ENCODE data around the gene MTOR. TPM values are rescaled to one million over a fixed set of nuclear protein-coding genes. Genes with fewer than 3 reads are reported as not detected.

The MTOR gene
- total and polyA plus RNA-seq, 5 donors: 19.2 to 35.5 (median 28.5) TPM

DNA sequence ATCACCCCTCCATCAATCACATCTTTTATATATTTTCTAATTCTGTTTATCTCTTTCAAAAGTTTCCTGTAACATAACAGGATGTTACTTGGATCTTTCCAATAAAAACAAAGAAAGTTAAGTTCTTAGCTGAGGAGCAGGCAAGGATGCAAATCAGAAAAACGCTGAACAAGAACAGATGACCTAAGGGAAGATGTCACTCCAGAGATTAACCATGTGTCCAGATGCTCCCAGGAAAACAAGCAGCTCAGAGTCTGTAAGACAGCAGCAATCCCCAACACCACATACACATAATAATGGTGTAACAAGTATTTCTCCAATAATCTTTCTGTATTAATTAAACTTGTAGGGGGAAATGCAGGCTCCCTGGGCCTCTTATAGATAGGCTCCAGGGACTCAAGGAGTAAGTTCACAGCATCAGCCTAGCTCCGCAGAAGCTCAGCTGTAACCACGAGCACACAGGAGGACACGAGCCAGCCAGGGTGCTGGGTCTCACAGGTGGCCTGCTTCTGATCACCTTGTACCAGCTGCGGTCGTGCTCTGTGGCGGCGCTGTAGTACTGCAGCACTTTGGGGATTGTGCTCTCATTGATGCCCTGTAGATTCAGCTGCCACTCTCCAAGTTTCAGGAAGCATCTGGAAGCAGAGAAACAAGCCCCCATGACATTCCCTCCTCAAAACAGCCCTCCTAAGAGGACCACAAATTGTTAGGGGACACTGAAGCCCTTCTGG lies 129.6 kb downstream of the MTOR start:
- Histone ChIP-seq H3K4me1 (ENCODE audit: control insufficient read depth, insufficient read depth, low read length) (peaks cover 5% of the 10 kb centered on the region), H3K27me3 (ENCODE audit: control insufficient read depth, insufficient read depth) (no peaks in the 10 kb centered on the region), H3K27ac (ENCODE audit: low read length) (no peak overlapping the region), H3K4me3 (ENCODE audit: low read length) (no peak overlapping the region), H3K9me3 (ENCODE audit: control insufficient read depth, low read length) (no peaks in the 10 kb centered on the region)
- intact Hi-C loops (cut with DNase I): loop anchor here in 1 of 4 donors (10.0 kb wide), 1 partner anchor 122 kb away; no protein-coding TSS in a partner anchor
- ATAC-seq: no peak
- no peak for DNase-seq
- WGBS: 83% methylated on average over 8 of the region's 8 CpGs

DNA sequence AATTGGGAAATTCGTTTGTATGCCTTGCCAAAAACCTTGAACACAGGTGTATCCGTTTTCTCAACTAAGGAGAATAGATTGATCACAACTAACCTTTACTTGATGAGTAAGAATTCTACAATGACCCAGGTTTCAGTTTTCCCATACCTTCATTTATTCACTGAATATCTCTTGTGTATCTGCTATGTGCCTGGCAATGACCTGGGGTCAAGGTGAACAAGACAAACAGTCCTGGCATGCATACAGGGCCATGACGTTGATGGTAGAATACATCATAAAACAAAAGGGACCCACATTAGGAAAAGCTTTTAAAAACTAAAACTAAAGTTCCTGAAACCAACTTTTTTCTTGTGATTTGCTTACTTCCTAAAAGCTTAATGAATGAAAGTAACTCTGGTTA lies 130.5 kb downstream of the MTOR start:
- Histone ChIP-seq H3K9me3 (ENCODE audit: control insufficient read depth, low read length) (no peaks in the 10 kb centered on the region), H3K27me3 (ENCODE audit: control insufficient read depth, insufficient read depth) (no peaks in the 10 kb centered on the region), H3K27ac (ENCODE audit: low read length) (no peak overlapping the region), H3K4me3 (ENCODE audit: low read length) (no peak overlapping the region), H3K4me1 (ENCODE audit: control insufficient read depth, insufficient read depth, low read length) (peaks cover 5% of the 10 kb centered on the region)
- ATAC-seq (no peak), DNase-seq (no peak)
- 72% methylated on average over 3 of the region's 3 CpGs for WGBS
- intact Hi-C loops (cut with DNase I): loop anchor here in 1 of 4 donors (10.0 kb wide), 1 partner anchor 123 kb away; no protein-coding TSS in a partner anchor

DNA sequence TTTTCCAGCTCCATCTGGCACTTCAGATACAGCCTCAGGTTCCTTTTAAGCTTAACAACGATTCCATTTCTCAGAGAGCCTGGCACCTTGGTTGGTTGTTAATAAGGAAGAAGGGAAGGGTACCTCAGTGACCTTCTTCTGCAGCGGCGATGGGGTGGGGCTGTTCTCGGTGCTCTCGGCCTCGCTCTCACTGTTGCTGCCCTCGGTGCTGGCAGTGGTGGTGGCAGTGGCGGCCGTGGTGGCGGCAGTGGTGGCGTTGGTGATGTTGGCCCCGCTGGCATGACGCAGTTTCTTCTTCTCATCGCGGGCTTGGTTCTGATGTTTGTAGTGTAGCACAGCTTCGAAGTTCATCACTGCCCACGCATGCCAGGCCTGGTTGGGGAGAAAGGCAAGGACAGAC lies 131.9 kb downstream of the MTOR start:
- intact Hi-C loops (cut with DNase I): loop anchor here in 1 of 4 donors (10.0 kb wide), 1 partner anchor 124 kb away; no protein-coding TSS in a partner anchor
- 96% methylated on average over 17 of the region's 17 CpGs for WGBS
- no peak overlapping the region for H3K27ac ChIP-seq (ENCODE audit: low read length)
- ATAC-seq (no peak), DNase-seq (no peak)
- no peaks in the 10 kb centered on the region for H3K27me3 ChIP-seq (ENCODE audit: control insufficient read depth, insufficient read depth)
- no peak overlapping the region for H3K4me3 ChIP-seq (ENCODE audit: low read length)
- no peaks in the 10 kb centered on the region for H3K9me3 ChIP-seq (ENCODE audit: control insufficient read depth, low read length)
- H3K4me1 ChIP-seq (ENCODE audit: control insufficient read depth, insufficient read depth, low read length): peaks cover 5% of the 10 kb centered on the region

DNA sequence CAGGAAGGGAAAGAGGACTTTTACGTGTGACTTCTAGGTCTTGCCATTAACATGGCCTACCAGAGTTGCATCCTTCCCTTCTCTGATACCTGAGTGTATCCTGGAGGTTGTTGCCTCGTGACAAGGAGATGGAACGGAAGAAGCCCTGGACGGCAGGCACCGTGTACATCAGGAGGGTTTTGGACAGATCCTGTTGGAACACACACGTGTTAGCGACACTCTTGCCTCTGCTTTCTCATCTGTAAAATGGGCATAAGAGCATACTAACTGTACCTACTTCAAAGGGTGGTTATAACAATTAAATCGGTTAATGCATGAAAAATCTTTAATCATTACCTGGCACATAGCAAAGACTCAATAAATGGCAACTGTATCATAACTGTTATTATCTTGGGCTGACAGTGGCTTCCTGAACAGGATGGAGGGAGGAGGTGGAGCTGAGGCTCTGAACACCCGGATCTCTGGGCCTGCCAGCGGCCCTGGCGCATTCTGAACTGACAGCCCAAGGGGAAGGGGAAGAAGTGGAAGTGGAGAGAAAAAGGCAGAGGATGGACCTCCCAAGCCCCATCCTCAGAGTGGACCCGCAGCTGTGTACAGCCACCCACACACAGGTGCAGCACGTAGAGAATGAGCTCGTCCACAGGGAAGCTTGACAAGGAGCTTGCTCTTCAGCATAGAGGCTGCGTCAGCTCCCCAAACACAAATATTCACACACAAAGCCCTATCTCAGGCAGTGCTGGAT lies 132.5 kb downstream of the MTOR start:
- DNase-seq (no peak), ATAC-seq (no peak)
- intact Hi-C loops (cut with DNase I): loop anchor here in 1 of 4 donors (10.0 kb wide), 1 partner anchor 125 kb away; no protein-coding TSS in a partner anchor
- Histone ChIP-seq H3K9me3 (ENCODE audit: control insufficient read depth, low read length) (no peaks in the 10 kb centered on the region), H3K27me3 (ENCODE audit: control insufficient read depth, insufficient read depth) (no peaks in the 10 kb centered on the region), H3K4me1 (ENCODE audit: control insufficient read depth, insufficient read depth, low read length) (peaks cover 5% of the 10 kb centered on the region), H3K27ac (ENCODE audit: low read length) (no peak overlapping the region), H3K4me3 (ENCODE audit: low read length) (no peak overlapping the region)
- WGBS: 88% methylated on average over 15 of the region's 15 CpGs

DNA sequence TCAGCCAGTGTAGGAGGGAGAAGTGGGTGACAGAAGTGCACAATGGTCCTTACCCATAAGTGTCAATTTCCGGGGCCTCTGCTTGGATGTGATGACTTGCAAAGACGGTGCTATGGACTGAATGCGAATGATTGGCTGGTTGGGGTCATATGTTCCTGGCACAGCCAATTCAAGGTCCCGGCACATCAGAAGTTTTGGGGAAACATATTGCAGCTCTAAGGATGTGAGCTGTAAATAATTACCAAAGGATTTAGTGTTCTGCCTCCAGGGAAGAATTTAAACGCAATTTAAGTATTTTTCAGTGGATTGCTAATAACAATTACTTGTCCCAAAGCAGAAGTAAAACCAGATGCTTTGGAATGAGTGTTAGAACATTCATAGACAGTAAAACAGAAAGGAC lies 135.8 kb downstream of the MTOR start:
- Histone ChIP-seq H3K4me1 (ENCODE audit: control insufficient read depth, insufficient read depth, low read length) (no peaks in the 10 kb centered on the region), H3K27me3 (ENCODE audit: control insufficient read depth, insufficient read depth) (no peaks in the 10 kb centered on the region), H3K4me3 (ENCODE audit: low read length) (no peak overlapping the region), H3K9me3 (ENCODE audit: control insufficient read depth, low read length) (no peaks in the 10 kb centered on the region), H3K27ac (ENCODE audit: low read length) (no peak overlapping the region)
- ATAC-seq (no peak), DNase-seq (no peak)
- 79% methylated on average over 5 of the region's 5 CpGs for WGBS
- intact Hi-C loops (cut with DNase I): no loop called here

DNA sequence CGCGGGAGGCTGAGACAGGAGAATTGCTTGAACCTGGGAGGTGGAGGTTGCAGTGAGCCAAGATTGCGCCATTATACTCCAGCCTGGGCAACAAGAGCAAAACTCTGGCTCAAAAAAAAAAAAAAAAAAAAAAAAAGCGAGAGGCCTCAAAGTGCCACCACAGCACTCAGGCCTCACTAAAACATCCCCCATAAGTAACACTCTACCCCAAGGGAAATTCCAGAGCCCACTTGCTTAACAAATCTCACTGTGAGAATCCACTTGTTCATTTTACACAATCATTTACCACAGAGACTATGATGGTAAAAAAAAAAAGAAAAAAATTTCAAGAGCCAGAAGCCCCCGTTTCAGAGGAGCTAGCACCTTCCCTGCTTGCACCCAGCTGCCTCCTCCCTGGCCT lies 136.4 kb downstream of the MTOR start:
- Histone ChIP-seq H3K4me1 (ENCODE audit: control insufficient read depth, insufficient read depth, low read length) (no peaks in the 10 kb centered on the region), H3K9me3 (ENCODE audit: control insufficient read depth, low read length) (no peaks in the 10 kb centered on the region), H3K27ac (ENCODE audit: low read length) (no peak overlapping the region), H3K27me3 (ENCODE audit: control insufficient read depth, insufficient read depth) (no peaks in the 10 kb centered on the region), H3K4me3 (ENCODE audit: low read length) (no peak overlapping the region)
- intact Hi-C loops (cut with DNase I): no loop called here
- DNase-seq: no peak
- 96% methylated on average over 5 of the region's 5 CpGs for WGBS
- ATAC-seq: no peak

DNA sequence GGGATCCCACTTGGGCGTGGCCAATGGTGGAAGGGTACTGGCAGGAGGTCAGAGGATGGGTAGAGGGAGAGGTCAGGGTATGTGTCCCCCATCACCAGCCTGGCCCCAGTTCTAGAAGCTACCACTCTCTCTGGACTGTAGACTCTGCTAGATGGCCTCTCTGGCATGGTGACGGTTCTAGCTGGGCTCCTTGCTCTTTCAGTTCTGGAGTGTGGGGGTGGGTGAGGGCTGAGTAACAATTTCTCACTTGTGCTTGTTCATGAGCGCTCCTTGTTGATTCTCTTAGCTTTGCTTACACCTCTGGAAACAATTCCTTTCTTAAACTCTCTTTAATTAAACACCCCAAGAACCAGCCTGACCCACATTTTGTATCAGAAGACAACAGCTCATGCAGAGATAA lies 137.4 kb downstream of the MTOR start:
- Histone ChIP-seq H3K4me3 (ENCODE audit: low read length) (no peak overlapping the region), H3K27ac (ENCODE audit: low read length) (no peak overlapping the region), H3K4me1 (ENCODE audit: control insufficient read depth, insufficient read depth, low read length) (no peaks in the 10 kb centered on the region), H3K9me3 (ENCODE audit: control insufficient read depth, low read length) (no peaks in the 10 kb centered on the region), H3K27me3 (ENCODE audit: control insufficient read depth, insufficient read depth) (no peaks in the 10 kb centered on the region)
- ATAC-seq: no peak
- DNase-seq: no peak
- intact Hi-C loops (cut with DNase I): no loop called here
- 96% methylated on average over 3 of the region's 3 CpGs for WGBS

DNA sequence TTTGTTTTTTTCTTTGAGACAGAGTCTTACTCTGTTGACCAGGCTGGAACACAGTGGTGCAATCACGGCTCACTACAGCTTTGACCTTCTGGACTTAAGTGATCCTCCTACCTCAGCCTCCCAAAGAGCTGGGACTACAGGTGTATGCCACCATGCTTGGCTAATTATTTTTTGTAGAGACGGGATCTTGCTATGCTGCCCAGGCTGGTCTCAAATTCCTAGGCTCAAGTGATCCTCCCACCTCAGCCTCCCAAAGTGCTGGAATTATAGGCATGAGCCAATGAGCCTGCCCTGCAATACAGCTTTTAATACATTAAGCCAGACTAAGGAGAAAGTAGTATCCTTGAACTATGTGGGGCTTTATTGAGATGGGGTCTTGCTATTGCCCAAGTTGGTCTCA lies 146.0 kb downstream of the MTOR start:
- H3K9me3 ChIP-seq (ENCODE audit: control insufficient read depth, low read length): no peaks in the 10 kb centered on the region
- no peaks in the 10 kb centered on the region for H3K4me1 ChIP-seq (ENCODE audit: control insufficient read depth, insufficient read depth, low read length)
- DNase-seq: no peak
- intact Hi-C loops (cut with DNase I): no loop called here
- 97% methylated on average over 2 of the region's 2 CpGs for WGBS
- ATAC-seq: no peak
- H3K27me3 ChIP-seq (ENCODE audit: control insufficient read depth, insufficient read depth): no peaks in the 10 kb centered on the region
- no peak overlapping the region for H3K4me3 ChIP-seq (ENCODE audit: low read length)
- H3K27ac ChIP-seq (ENCODE audit: low read length): no peak overlapping the region

DNA sequence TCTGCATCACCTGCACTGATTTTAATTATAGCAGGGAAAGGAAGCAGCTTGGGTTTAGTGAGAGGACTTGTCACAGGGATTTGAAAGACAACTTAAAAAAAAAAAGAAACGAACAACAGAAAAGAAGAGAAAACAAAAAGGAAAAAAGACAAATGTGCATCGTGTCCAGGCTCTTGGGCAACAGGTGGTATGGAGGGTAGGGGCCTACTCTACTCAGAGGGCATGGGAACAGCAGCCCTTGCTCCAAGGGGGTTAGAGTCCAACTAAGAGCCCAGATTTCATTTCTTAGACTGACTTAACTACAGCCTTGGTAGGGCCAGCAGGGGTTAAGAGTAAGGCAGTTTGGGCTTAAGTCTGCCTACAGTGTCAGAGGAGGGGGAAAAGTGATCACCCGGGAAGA lies 147.4 kb downstream of the MTOR start:
- intact Hi-C loops (cut with DNase I): no loop called here
- Histone ChIP-seq H3K27me3 (ENCODE audit: control insufficient read depth, insufficient read depth) (no peaks in the 10 kb centered on the region), H3K4me1 (ENCODE audit: control insufficient read depth, insufficient read depth, low read length) (no peaks in the 10 kb centered on the region), H3K9me3 (ENCODE audit: control insufficient read depth, low read length) (no peaks in the 10 kb centered on the region), H3K27ac (ENCODE audit: low read length) (no peak overlapping the region), H3K4me3 (ENCODE audit: low read length) (no peak overlapping the region)
- 82% methylated on average over 3 of the region's 3 CpGs for WGBS
- no peak for ATAC-seq
- no peak for DNase-seq

DNA sequence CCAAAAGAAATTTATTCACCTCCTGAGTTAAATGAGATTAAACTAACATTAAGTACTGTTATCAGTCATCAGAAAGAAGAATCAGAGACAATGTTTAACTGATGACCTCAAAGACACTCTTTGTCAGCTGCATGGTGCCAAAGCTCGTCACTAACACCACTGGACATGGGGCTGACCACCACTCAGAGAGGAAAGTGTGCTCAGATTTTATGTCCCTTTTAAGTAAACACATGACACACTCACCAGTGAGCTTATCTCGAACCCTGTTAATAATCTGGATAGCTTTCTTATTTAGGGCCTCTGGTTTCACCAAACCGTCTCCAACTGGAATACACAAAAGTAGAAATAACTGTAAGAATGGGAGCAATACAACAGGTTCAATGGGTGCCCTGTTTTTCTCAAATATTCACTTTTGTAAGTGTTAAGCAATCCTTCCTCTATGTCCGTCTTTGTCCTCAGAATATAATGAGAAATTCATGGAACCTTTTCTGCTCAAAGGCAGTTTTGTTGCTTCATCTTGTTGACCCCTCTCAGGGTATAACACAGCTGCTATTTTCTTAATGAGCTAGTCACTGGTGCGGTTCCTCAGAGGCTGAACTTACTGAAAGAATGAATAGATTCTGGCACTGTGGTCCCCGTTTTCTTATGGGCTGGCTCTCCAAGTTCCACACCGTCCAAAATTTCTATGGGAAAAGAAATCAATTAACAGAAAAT lies 153.1 kb downstream of the MTOR start:
- no peaks in the 10 kb centered on the region for H3K27me3 ChIP-seq (ENCODE audit: control insufficient read depth, insufficient read depth)
- H3K9me3 ChIP-seq (ENCODE audit: control insufficient read depth, low read length): no peaks in the 10 kb centered on the region
- H3K4me3 ChIP-seq (ENCODE audit: low read length): no peak overlapping the region
- ATAC-seq (no peak), DNase-seq (no peak)
- no peak overlapping the region for H3K27ac ChIP-seq (ENCODE audit: low read length)
- intact Hi-C loops (cut with DNase I): no loop called here
- H3K4me1 ChIP-seq (ENCODE audit: control insufficient read depth, insufficient read depth, low read length): no peaks in the 10 kb centered on the region
- WGBS: 71% methylated on average over 7 of the region's 7 CpGs

DNA sequence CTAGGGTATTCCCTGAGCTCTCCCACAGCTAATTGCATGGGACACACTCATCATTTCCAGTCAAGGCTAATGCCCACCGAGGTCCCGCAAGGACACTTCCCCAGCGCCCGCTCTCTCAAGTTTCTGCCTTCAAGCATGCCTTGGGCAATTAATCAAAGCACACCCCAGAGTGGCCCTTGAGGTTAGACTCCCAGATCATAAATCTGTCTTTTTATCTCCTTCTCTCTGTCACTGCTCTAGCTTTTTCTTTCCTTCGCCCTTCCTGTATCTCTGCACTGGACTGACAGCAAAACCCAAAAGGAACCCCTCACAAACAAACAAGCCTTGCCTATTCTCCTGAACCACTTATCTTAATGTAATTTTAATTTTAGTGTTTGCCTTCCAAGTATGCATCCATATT lies 154.8 kb downstream of the MTOR start:
- no peaks in the 10 kb centered on the region for H3K27me3 ChIP-seq (ENCODE audit: control insufficient read depth, insufficient read depth)
- H3K9me3 ChIP-seq (ENCODE audit: control insufficient read depth, low read length): no peaks in the 10 kb centered on the region
- no peak for ATAC-seq
- intact Hi-C loops (cut with DNase I): no loop called here
- H3K4me1 ChIP-seq (ENCODE audit: control insufficient read depth, insufficient read depth, low read length): no peaks in the 10 kb centered on the region
- DNase-seq: no peak
- no peak overlapping the region for H3K27ac ChIP-seq (ENCODE audit: low read length)
- 92% methylated on average over 5 of the region's 5 CpGs for WGBS
- H3K4me3 ChIP-seq (ENCODE audit: low read length): no peak overlapping the region

All from right cardiac atrium (tissue), 5 donors.